HepG2 (cell line): ENCODE measurements around the gene MTHFD1L. TPM values are rescaled to one million over a fixed set of nuclear protein-coding genes. Genes with fewer than 3 reads are reported as not detected.

ENCODE experiments used
- ARID2 ChIP-seq: sonication (generic); formaldehyde crosslinking; IDR thresholded peaks from 2 replicates; pipeline ENCODE4 v1.8.1; 2022; ENCODE audit warnings: mild to moderate bottlenecking, missing genetic modification reagents, borderline replicate concordance
- ETV6 ChIP-seq: sonication (generic); formaldehyde crosslinking; conservative IDR thresholded peaks from 2 replicates; pipeline ENCODE4 v1.4.0; 2020; ENCODE audit warnings: missing genetic modification reagents
- FOXC1 ChIP-seq: sonication (generic); formaldehyde crosslinking; IDR thresholded peaks from 2 replicates; pipeline ENCODE4 v1.8.0; 2022; ENCODE audit warnings: mild to moderate bottlenecking, missing genetic modification reagents, borderline replicate concordance
- HNRNPL ChIP-seq: fragments of 200-400 bp; formaldehyde crosslinking; IDR thresholded peaks from 2 replicates; pipeline ENCODE4 v1.6.1; 2017; ENCODE audit warnings: mild to moderate bottlenecking, low read depth, low read length
- KDM1A ChIP-seq: IDR thresholded peaks from 2 replicates; pipeline ENCODE4 v1.6.1; 2016; ENCODE audit warnings: missing compliant biosample characterization
- MED8 ChIP-seq: sonication (generic); formaldehyde crosslinking; IDR thresholded peaks from 2 replicates; pipeline ENCODE4 v1.8.1; 2023; ENCODE audit warnings: mild to moderate bottlenecking, missing genetic modification reagents; ENCODE audit not compliant: insufficient replicate concordance
- NFE2L2 ChIP-seq: fragments of 150-350 bp; IDR thresholded peaks from 2 replicates; pipeline ENCODE4 v1.6.1; 2014; ENCODE audit warnings: low read length
- NFRKB ChIP-seq: fragments of 450-650 bp; IDR thresholded peaks from 2 replicates; pipeline ENCODE4 v1.6.1; 2017
- PCBP1 ChIP-seq: fragments of 200-400 bp; formaldehyde crosslinking; IDR thresholded peaks from 2 replicates; pipeline ENCODE4 v1.6.1; 2017; ENCODE audit warnings: mild to moderate bottlenecking, low read depth, low read length, borderline replicate concordance
- PITX1 ChIP-seq: sonication (generic); formaldehyde crosslinking; IDR thresholded peaks from 2 replicates; pipeline ENCODE4 v1.5.1; 2020; ENCODE audit warnings: mild to moderate bottlenecking, missing genetic modification reagents
- POLR2A ChIP-seq, 2 experiments: IDR thresholded peaks; 2 replicates each; pipeline ENCODE4 v1.6.1; 2011; ENCODE audit warnings: low read depth in 2 of 2, low read length in 2 of 2, mild to moderate bottlenecking in 1 of 2, moderate library complexity in 1 of 2; ENCODE audit not compliant: insufficient read depth in 1 of 2
- RFX3 ChIP-seq: IDR thresholded peaks from 2 replicates; pipeline ENCODE4 v1.6.1; 2016; ENCODE audit warnings: missing biosample characterization, missing genetic modification reagents
- RXRA ChIP-seq: sonication (generic); formaldehyde crosslinking; IDR thresholded peaks from 2 replicates; pipeline ENCODE4 v1.5.1; 2020; ENCODE audit warnings: missing genetic modification reagents
- SOX6 ChIP-seq, 2 experiments: fragments of 450-650 bp in 1 of 2; sonication (generic) in 1 of 2; formaldehyde crosslinking in 1 of 2; IDR thresholded peaks; 2 replicates each; pipeline versions ENCODE4 v1.4.0 to v1.6.1; 2017 to 2020; ENCODE audit warnings: antibody characterized with exemption in 1 of 2, mild to moderate bottlenecking in 1 of 2, missing genetic modification reagents in 1 of 2
- SRY ChIP-seq: sonication (generic); formaldehyde crosslinking; IDR thresholded peaks from 2 replicates; pipeline ENCODE4 v1.8.0; 2022; ENCODE audit warnings: mild to moderate bottlenecking, missing genetic modification reagents
- STAT5B ChIP-seq: sonication (generic); formaldehyde crosslinking; IDR thresholded peaks from 2 replicates; pipeline ENCODE4 v1.4.0; 2020; ENCODE audit warnings: missing genetic modification reagents
- TARDBP ChIP-seq: sonication (generic); formaldehyde crosslinking; IDR thresholded peaks from 2 replicates; pipeline ENCODE4 v1.8.0; 2022; ENCODE audit warnings: mild to moderate bottlenecking, missing genetic modification reagents
- ZFP90 ChIP-seq: sonication (generic); formaldehyde crosslinking; IDR thresholded peaks from 2 replicates; pipeline ENCODE4 v1.8.0; 2022; ENCODE audit warnings: missing genetic modification reagents, mild to moderate bottlenecking, inconsistent platforms, borderline replicate concordance
- ZNF382 ChIP-seq: sonication (generic); formaldehyde crosslinking; IDR thresholded peaks from 2 replicates; pipeline ENCODE4 v1.5.0; 2020; ENCODE audit warnings: missing genetic modification reagents, mild to moderate bottlenecking, borderline replicate concordance
- ZNF563 ChIP-seq: sonication (generic); formaldehyde crosslinking; IDR thresholded peaks from 2 replicates; pipeline ENCODE4 v1.8.0; 2022; ENCODE audit warnings: mild to moderate bottlenecking, moderate library complexity, missing genetic modification reagents
- ZNF772 ChIP-seq: sonication (generic); formaldehyde crosslinking; IDR thresholded peaks from 2 replicates; pipeline ENCODE4 v1.5.0; 2020; ENCODE audit warnings: mild to moderate bottlenecking, missing genetic modification reagents
- polyA plus RNA-seq, 8 experiments: library from polyadenylated mRNA; depleted of rRNA in 3 of 8; stranded (reverse) in 7 of 8; unstranded in 1 of 8; fragments of >200 nt; fragmentation: Illumina TruSeq in 4 of 8; extraction: Trizol in 4 of 8; gene quantifications; 2 replicates each; pipeline versions ENCODE4 v1.2.1 to v1.2.3, GENCODE V29; 2011 to 2016; ENCODE audit warnings: low read depth in 4 of 8, missing spikeins in 1 of 8, mixed read lengths in 1 of 8; ENCODE audit not compliant: insufficient read depth in 1 of 8
- total RNA-seq, 5 experiments: library from RNA; depleted of rRNA; stranded (reverse); fragments of >200 nt; fragmentation: Illumina TruSeq; extraction: Trizol; gene quantifications; 2 replicates each; pipeline ENCODE4 v1.2.3, GENCODE V29; 2016; ENCODE audit warnings: low read depth in 1 of 5
- TF ChIP-seq, protein P1 (sequence below): sonication (generic); formaldehyde crosslinking; IDR thresholded peaks from 2 replicates; pipeline ENCODE4 v1.5.0; 2020; ENCODE audit warnings: mild to moderate bottlenecking, low read depth, missing genetic modification reagents, borderline replicate concordance
- TF ChIP-seq, protein P2 (sequence below): sonication (generic); formaldehyde crosslinking; IDR thresholded peaks from 2 replicates; pipeline ENCODE4 v1.4.0; 2020; ENCODE audit warnings: missing genetic modification reagents, mild to moderate bottlenecking, borderline replicate concordance
- TF ChIP-seq, protein P3 (sequence below): sonication (generic); formaldehyde crosslinking; IDR thresholded peaks from 2 replicates; pipeline ENCODE4 v1.5.0; 2020; ENCODE audit warnings: missing genetic modification reagents, mild to moderate bottlenecking, borderline replicate concordance
- TF ChIP-seq, protein P4 (sequence below): sonication (generic); formaldehyde crosslinking; conservative IDR thresholded peaks from 2 replicates; pipeline ENCODE4 v1.4.0; 2020; ENCODE audit warnings: mild to moderate bottlenecking, missing genetic modification reagents, moderate library complexity

Gene MTHFD1L
- total and polyA plus RNA-seq, 2 of the 13 experiments (the other 11 are each of a cell fraction or from before 2014, with no cell fraction given), result 24.0 to 39.6 TPM

DNA sequence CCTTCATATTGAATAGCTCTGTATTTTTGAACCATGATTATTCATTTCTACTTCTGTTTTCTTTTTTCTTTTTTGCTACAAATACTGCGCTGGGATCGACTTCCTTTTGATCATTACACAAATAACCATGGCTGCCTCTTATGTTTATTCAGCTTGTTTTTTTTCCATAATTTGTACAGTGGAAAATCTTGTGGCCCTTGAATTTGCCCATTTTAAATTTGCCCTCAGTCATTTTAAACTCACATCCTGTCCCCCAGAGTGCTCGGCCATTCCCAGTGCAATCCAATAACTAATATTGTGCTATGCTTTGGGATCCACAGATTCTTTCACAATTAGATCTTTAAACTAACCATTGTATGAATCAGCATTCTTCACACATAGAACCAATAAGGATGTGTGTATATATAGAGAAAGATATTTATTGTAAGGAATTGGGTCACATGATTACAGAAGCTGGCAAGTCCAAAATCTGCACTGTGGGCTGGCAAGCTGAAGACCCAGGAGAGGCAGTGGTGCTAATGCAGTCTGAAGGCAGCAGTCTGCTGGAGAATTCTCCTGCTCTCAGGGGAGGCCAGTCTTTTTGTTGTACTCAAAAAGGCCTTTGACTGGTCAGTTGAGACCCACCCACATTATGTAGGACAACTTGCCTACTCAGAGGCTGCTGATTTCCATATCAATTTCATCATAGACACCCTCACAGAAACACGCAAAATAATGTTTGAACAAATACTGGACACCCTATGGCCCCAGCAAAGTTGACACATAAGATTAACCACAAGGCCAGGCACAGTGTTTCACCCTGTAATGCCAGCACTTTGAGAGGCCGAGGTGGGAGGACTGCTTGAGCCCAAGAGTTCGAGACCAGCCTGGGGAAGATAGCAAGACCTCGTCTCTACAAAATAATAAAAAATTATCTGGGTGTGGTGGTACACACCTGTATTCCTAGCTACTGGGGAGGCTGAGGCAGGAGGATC, 147.1 kb downstream of the MTHFD1L start (continued):
- TF ChIP-seq ZNF382 (no peak), ZFP90 (no peak), NFE2L2 (no peak; the same call in 1 of the 2 replicates), ARID2 (CRISPR knock-in tag) (no peak), PITX1 (CRISPR knock-in tag) (peak; percentile 82), POLR2A (IDR thresholded peaks at IDR 0.05; ENCODE audit: insufficient read depth in 1 of 2, low read depth in 2 of 2, low read length in 2 of 2) (no peak), FOXC1 (CRISPR knock-in tag) (no peak), ZNF772 (CRISPR knock-in tag) (no peak), RFX3 (CRISPR knock-in tag) (no peak), SRY (no peak), TARDBP (no peak), PCBP1 (no peak), KDM1A (peak; percentile 61; the same call in 1 of the 2 replicates), NFRKB (no peak), SOX6 (IDR thresholded peaks at IDR 0.05) (no peak), SOX6 (CRISPR knock-in tag; IDR thresholded peaks at IDR 0.05) (peak; percentile 62; the same call in 1 of the 2 replicates), RXRA (CRISPR knock-in tag) (no peak), MED8 (CRISPR knock-in tag) (no peak), ZNF563 (no peak), STAT5B (CRISPR knock-in tag) (no peak), HNRNPL (no peak), ETV6 (CRISPR knock-in tag) (no peak)
- TF ChIP-seq, protein P1, sequence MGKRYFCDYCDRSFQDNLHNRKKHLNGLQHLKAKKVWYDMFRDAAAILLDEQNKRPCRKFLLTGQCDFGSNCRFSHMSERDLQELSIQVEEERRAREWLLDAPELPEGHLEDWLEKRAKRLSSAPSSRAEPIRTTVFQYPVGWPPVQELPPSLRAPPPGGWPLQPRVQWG (CRISPR knock-in tag), result no peak
- TF ChIP-seq, protein P2, sequence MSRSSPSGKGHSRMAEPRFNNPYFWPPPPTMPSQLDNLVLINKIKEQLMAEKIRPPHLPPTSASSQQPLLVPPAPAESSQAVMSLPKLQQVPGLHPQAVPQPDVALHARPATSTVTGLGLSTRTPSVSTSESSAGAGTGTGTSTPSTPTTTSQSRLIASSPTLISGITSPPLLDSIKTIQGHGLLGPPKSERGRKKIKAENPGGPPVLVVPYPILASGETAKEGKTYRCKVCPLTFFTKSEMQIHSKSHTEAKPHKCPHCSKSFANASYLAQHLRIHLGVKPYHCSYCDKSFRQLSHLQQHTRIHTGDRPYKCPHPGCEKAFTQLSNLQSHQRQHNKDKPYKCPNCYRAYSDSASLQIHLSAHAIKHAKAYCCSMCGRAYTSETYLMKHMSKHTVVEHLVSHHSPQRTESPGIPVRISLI (CRISPR knock-in tag), result no peak
- TF ChIP-seq, protein P3, sequence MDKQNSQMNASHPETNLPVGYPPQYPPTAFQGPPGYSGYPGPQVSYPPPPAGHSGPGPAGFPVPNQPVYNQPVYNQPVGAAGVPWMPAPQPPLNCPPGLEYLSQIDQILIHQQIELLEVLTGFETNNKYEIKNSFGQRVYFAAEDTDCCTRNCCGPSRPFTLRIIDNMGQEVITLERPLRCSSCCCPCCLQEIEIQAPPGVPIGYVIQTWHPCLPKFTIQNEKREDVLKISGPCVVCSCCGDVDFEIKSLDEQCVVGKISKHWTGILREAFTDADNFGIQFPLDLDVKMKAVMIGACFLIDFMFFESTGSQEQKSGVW, result no peak
- TF ChIP-seq, protein P4, sequence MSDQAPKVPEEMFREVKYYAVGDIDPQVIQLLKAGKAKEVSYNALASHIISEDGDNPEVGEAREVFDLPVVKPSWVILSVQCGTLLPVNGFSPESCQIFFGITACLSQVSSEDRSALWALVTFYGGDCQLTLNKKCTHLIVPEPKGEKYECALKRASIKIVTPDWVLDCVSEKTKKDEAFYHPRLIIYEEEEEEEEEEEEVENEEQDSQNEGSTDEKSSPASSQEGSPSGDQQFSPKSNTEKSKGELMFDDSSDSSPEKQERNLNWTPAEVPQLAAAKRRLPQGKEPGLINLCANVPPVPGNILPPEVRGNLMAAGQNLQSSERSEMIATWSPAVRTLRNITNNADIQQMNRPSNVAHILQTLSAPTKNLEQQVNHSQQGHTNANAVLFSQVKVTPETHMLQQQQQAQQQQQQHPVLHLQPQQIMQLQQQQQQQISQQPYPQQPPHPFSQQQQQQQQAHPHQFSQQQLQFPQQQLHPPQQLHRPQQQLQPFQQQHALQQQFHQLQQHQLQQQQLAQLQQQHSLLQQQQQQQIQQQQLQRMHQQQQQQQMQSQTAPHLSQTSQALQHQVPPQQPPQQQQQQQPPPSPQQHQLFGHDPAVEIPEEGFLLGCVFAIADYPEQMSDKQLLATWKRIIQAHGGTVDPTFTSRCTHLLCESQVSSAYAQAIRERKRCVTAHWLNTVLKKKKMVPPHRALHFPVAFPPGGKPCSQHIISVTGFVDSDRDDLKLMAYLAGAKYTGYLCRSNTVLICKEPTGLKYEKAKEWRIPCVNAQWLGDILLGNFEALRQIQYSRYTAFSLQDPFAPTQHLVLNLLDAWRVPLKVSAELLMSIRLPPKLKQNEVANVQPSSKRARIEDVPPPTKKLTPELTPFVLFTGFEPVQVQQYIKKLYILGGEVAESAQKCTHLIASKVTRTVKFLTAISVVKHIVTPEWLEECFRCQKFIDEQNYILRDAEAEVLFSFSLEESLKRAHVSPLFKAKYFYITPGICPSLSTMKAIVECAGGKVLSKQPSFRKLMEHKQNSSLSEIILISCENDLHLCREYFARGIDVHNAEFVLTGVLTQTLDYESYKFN (CRISPR knock-in tag), result peak; percentile 55
